HG02840 (cell line): ENCODE data around the gene PACRG.
"Not testable (repeated sequence)": the region's sequence is repeated elsewhere in the genome, so short reads cannot be mapped to it uniquely, and the experiment has no call there.

Experiments used
- ATAC-seq: cut with Tn5 transposase; IDR thresholded peaks from one replicate; pipeline ENCODE4 v1.9.1; 2021; ENCODE audit warnings: mild to moderate bottlenecking, moderate library complexity, moderate number of reproducible peaks; ENCODE audit not compliant: unreplicated experiment, low FRiP score

Gene PACRG

DNA sequence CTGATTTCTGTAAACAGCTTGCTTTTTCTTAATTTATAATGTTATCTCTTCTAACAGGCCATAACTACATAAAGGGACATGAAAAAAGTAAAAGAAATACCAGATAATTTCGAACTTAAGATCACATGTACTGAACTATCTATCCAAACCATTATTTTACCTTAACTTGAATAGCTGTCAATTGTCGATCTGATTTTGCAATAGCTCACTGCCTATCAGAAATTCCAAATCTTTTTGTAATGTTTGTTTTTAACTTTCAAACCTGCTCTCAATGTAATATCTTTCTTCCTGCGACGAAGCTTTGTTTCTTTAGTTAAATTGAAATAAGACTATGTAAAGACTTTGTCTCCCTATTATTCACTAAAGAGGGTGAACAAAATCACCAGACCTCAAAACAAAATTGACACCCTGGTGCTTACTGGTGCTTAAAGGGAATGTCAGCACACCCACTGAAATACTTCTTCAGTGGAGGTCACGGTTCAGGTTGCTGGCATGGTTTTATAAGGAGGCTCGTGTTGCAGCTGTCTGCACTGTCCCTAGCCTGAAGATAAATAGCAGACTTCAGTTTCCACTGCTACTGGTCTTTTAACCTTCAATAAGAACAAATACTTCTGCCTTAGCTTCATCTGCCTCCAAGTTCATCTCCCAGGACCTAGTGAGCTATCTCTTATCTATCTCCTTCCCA lies 569.2 kb downstream of the PACRG start:
- ATAC-seq, result no peak

DNA sequence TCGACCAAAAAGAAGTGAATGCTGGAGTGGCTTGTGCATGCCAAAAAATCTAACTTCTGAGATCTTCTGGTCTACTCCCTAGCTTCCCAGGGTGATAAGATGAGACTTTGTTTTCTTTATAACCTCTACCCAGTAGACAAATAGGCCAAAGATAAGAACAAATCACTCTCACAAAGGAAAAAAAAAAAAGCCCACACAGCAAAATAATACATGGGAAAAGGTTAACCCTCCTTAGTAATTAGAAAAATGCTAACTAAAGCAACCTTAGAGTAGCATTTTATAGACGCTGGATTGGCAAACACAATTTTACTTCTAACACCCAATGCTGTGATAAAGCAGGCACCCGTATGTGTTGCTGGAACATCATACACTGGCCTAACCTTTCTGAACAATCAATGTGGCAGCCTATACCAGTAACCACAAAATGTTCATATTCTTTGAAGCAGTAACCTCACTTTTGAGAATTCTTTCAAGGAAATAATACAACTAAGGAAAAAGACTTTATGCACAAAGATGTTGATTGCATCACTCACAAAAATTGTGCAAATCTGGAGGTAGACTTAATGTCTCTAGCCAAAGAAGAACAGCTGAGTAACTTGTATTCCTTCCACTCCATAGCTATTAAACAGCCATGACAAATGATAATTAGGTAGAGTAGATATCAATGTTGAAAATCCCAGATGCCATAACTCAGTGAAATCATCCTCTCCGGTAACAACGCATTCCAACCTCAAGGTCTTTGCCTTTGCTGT lies 570.5 kb downstream of the PACRG start:
- ATAC-seq, result no peak

DNA sequence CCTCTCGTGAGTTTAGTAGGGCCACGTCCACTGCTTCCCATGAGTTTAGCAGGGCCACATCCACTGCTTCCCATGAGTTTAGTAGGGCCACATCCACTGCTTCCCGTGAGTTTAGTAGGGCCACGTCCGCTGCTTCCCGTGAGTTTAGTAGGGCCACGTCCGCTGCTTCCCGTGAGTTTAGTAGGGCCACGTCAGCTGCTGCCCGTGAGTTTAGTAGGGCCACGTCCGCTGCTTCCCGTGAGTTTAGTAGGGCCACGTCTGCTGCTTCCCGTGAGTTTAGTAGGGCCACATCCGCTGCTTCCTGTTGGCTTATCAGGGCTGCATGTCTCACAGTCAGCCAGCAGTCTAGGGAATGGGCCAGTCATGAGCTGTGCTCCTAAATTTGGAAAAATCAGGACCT lies 573.1 kb downstream of the PACRG start:
- no peak for ATAC-seq

DNA sequence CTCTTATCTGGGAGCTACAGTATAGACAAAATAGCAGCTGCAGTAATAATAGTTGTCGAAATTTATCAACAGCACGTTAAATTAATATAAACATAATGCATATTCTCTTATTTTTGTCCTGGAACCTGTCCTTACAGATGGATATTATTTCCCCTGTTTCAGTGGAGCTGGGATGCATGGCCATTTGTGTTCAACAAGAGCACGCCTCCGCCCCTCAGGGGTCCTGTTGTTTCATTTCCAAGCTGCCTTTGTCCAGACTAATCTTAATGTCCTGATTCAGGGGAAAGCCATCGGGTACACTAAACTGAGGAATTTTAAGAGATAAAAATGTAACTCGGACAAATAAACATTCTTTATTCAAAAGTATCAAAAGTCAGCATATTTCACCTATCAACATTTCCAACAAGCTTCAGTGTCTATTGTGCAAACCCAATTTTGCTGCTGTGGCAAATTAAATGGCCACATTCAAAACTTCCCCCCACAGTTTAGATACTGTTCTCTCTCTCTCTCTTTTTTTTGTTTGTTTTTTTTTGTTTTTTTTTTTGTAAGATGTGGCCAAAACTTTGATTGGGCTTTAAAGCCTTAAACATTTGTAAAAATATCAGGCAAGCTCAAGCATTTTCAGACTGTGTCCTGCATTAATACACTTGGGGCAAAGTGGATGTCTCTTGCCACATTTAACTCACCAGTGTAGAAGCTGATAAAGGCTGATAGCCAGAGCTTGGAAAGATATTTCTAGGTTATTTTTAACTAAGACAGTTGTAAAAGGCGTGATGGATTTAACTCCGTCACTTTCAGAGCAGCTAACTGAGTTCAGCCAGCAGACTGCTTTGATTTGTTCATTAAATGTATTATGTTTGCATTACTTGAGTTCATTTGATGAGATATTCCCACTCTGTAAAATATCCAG lies 574.2 kb downstream of the PACRG start:
- no peak for ATAC-seq

DNA sequence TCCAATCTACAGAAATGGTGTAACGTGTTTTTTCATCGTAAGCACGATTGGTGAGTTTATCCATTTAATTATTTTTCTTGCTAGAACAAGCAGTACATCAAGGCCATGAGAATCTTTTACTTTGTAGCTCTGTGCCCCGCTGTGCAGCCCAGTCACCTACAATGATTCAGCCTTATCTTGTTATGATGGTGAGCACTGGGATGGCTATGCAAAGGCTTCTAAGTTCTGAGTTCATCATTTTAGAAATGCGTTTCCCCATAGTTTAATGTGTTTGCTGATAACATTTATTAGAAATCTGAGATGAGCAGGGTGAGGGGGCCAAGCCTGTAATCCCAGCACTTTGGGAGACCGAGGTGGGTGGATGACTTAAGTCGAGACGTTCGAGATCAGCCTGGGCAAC lies 575.0 kb downstream of the PACRG start:
- ATAC-seq, result no peak

DNA sequence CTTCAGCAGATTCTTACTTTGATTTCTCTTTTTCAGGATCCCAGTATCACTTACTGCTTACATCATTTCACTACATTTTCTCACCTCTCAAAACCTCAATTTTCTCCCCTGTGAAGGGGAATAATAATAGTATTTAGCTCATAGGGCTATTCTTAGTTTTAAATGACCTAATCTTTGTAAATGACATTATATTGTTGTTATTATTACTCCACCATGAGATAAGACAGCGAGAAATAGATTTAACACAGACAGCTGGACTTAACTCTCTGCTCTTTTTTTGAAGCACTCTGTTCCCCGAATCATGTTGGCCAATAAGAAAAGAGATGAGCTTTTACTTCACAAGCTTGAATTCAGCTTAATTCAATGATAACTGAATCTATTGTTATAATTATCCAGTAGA lies 578.2 kb downstream of the PACRG start:
- no peak for ATAC-seq

DNA sequence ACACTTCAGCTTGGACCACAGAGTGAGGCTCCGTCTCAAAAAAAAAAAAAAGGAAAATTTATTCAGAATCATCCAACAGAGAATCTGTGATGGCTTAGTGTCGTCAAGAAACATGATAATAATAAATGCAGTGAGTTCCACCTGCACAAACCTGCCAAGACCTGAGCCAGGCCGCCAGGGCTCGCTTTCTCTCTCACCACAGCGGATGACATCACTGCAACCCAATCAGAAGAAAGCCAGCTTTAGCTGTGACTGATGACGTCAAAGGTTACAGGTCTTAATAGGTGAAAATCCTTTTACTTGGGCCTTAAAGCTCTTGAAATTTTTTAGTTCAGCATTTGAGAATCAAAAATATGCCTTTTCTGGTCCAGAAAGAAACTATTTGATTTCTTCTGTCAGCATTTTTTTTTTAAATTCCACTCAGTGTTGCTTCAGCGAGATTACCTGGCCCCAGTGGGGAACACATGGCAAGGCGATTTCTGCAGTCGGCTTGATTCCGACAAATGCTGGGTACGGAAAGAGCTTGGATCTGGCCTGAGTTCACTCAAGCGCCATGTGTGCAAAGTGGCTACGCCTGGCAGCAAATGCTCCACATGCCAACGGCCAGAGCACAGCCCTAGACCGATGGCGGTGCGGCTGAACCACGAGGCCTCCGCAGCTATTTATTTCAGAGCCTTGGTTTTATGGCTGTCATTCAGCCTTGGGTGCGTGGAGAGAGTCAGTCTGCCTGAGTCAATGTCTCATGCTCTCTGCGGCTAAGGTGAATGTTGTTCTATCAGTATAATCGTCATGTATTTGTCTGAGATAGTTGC lies 581.1 kb downstream of the PACRG start:
- no peak for ATAC-seq

DNA sequence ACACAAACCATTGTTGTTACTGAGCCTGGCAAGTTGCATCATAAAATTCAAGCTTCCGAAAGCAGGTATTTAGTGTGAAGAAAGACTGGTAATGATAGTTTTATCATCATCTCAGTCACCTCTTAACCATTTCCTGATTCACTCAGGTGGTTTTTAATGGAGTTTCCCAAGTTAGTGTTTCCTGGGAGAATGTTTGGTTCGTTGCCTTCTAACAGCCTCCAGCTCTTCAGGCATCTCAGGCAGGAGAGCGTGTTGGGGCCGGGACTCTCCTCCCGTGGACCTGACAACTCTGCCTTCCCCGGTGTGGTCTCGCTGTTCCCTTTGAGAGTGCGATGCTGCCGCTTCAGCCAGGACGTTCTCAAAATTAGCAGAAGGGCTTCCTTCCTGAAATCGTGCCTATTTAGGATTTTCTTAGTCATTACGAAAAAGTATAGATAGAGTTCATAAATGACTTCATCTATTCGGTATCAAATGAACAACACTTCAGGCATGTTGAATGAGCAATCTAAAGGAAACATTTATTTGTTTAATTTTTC lies 581.8 kb downstream of the PACRG start:
- no peak for ATAC-seq

DNA sequence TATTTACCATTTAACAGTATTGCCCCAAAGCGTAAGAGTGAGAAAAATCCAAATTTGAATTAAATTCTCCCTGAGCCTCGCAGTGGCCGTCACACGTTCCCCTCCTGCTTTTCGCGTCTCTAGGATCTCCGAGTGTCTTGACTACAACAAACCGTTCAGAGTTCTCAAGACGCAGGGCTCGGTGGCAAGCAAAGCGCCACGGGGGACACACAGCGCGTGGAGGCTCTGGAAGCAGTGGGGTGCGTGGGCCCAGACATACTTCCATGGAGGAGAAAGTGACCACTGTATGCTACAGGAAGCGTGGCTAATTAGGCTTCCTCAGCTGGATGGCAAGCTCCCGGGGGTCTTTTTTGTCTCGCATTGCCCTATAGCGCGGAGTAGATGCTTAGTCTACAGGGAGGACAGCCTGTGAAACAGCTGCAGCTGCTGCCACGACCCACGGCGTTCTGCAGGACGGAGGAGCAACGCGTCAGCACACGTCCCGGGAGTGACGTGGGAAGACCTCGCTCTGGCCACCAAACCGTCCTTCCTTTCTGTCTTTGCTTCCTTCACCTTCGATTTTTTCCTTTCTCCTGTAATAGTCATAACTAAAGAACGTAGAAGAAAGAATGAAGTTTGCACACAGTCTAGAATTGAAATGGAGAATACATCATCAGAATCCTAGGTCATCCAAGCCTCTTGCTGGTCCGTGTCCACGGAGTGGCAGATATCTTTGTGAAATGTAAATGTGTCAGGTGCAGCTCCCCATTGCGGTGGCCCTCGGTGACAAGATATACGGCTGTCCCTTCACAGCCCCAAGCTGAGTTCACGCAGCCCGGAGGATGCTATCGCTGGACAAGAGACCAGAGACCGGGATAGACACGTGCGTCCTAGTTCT lies 582.6 kb downstream of the PACRG start:
- ATAC-seq, result no peak

DNA sequence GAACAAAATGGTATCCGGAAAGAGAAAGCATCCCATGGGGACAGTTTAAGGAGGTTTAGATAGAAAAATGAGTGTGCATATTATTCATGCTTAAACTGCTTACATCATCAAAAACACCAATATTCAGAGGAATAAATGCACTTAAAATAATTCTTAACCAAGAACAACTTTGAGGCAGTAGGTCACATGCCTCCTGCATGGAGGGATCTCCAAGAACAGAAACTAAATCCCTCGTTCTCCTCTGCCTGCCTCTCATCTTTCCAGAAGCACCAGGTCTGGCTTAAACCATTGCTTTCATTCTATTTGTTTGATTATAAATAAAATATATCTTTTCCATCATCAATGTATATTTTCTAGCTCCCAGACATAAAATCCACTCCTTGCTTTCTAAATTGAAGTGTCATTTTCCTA lies 583.2 kb downstream of the PACRG start:
- no peak for ATAC-seq

DNA sequence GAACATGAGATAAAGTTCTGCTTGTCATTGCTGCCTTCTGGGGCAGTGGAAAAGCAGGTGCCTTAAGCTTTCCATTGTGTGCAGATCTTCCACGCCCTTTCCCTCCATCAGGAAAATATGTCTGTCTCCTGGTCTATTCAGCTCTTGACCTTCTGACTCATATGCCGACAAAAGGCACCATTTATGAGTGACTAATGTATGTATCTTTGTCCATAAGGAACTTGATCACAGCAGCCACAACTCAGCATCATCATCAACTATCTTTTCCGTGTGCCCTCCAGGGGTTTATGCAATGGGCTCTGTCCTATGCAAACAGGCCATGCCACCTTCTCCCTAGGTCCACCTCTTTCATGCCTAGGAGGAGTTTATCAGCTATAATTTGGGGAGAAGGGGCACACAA lies 584.1 kb downstream of the PACRG start:
- ATAC-seq, result no peak

DNA sequence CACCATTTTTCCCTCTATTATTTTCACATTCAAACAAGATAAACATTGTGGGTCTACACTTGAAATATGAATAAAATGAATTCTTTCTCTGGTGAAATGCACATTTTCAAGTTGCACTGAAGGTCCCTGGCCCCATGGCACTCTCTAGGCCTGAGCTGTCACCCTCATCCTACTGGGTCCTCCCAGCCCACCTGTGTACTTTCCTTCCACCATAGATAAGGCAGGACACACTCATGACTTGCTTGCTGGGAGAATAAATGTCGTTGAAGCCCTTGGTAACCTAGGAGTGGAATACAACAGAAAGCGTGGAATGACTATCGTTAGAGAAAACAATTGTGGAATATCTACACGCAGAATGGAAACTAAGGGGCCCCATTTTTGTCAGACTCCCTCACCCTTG lies 585.8 kb downstream of the PACRG start:
- no peak for ATAC-seq

DNA sequence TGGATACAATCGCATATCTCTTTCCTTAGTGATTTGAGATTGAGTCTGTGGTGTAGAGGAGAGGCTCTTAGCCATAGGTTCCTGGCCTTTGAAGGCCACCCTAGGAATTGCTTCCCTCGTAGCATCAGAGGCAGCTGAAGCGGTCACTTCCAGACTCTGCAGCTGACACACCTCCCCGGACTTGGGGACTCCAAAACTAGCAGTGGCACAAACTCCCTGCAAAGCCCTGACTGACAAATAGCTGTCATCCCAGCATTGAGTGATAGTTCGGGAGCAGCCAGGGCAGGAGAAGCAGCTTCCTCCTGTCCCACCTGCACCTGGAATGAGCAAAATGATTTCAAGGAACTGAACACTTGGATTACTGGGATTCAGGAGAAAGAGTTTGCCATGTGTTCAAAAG lies 586.2 kb downstream of the PACRG start:
- no peak for ATAC-seq

DNA sequence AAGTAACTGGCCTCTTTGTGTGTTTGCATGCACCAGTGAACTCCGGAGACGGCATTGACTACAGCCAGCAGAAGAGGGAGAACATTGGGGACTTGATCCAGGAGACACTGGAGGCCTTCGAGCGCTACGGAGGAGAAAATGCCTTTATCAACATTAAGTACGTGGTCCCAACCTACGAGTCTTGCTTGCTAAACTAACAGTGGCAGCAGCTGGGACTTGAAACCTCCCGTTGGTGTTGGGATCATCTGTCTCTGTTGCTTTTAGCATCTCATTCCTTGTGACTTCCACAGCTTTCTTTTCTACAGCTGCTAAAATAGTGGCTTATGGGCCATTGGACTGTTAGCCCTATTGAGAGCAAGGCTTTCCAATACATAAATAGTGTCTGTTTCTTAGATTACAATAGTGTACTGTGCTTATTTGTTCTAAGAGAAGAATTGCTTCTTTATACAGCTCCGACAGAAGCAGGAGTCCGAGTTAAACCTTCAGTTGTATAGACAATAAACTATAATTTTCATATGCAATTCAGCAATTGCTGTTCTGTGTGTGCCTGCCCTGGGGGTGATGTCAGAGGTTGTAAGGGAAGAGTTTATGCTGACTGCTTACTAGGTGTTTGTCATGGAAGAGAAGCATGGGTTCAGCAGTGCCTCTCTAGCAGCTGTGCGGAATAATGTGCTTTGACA lies 587.2 kb downstream of the PACRG start:
- ATAC-seq, result no peak

DNA sequence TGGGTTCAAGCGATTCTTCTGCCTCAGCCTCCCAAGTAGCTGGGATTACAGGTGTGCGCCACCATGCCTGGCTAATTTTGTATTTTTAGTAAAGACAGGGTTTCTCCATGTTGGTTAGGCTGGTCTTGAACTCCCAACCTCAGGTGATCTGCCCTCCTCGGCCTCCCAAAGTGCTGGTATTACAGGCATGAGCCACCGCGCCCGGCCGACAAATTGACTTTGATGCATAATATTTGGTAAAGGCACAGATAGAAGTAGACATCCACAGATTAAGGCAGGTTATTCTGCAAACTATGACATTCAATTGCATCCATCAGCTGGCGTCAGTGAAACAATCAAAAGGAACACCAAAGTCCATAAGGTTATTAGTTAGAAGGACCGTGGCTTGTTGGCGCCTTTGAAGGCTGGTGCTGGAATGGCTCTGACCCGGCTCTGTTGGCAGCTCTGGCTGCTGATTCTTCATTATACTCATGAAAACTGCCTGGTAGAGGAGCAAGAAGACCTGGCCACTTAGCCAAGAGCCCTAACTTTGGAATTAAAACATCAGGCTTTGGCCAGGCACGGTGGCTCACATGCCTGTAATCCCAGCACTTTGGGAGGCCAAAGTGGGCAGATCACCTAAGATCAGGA lies 589.2 kb downstream of the PACRG start:
- not testable (repeated sequence) for ATAC-seq

DNA sequence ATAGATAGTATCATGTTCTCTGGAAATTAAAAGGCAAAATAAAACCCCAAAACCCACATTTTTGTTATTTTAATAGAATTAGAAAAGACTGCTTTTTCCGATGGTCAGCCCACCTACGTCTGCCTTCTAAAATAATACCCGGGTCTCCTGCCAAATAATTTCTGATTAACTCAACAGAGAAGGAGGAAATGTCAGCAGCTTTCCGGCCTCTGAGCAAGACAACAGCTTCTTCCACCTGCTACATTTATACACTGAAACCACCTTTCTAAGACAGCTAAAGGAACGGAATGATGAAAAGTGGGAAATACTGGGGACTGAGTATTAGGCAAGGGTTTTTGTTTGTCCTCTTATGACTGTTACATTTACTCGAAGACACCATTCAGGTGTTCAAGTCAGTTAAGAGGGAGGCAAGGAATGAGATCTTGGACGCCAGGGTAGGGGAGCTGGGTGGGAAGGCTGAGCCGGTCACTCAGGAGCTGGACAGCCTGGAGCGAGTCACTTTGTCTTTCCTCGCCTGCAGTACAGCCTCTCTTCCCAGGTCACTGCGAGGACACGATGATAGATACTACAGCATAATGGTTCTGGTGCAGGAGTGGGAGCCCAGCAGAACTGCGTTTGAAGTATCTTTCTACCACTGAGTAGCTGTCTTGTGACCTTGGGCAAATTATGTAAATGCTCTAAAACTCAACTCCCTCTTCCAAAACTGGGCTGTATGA lies 590.5 kb downstream of the PACRG start:
- no peak for ATAC-seq

DNA sequence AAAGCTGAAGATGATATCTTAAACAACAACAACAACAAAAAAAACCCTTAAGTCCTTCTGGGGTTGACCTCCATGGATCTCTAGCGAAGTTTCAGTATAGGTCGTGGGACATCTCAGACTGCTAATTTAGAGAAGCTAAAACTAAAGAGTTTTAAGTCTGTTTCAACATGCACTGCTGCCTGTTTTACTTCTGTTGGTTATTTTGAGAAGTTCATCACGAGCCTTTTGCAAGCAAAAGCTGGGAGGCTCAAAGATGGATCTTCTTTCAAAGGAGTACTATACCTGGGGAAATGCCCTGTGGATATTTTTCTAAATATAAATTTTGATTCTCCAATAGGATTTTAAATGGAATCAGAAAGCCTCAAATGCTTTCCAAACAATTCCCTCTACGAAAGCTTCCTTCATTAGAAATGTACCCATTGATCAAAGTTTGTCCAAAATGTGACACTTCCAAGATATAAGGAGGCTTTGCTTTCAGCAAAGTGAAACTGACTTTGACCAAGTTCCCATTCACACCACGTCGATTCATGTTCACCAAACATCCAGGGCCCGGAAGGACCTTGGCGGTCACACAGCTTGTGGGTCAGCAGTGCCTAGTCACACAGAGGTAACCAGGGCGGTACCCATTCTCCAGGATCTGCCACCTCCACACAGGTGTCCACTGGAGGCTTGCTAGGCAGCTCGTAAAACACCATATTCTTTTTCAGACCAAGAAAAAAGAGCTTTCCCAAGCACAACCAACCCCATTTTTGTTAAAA lies 592.0 kb downstream of the PACRG start:
- no peak for ATAC-seq
